HG02642 (cell line): ENCODE results near the gene HSPA13.
"Not testable (repeated sequence)": the region's sequence is repeated elsewhere in the genome, so short reads cannot be mapped to it uniquely, and the experiment has no call there.

Experiments
- ATAC-seq: cut with Tn5 transposase; IDR thresholded peaks from one replicate; pipeline ENCODE4 v1.9.1; 2021; ENCODE audit warnings: mild to moderate bottlenecking; ENCODE audit not compliant: unreplicated experiment, poor library complexity

Gene HSPA13

GRCh38 chr21:14382835-14383595 is at the start of gene HSPA13:
Gene HSPA13 (minus strand): TSS chr21:14383146. CDS start chr21:14383119, 27 bp downstream.
- ATAC-seq, result peak; percentile 98

GRCh38 chr21:14418920-14419319 is 36.0 kb upstream of the HSPA13 start:
- ATAC-seq, result no peak

GRCh38 chr21:14414932-14415508 is 32.1 kb upstream of the HSPA13 start:
- ATAC-seq, result peak; percentile 52

DNA sequence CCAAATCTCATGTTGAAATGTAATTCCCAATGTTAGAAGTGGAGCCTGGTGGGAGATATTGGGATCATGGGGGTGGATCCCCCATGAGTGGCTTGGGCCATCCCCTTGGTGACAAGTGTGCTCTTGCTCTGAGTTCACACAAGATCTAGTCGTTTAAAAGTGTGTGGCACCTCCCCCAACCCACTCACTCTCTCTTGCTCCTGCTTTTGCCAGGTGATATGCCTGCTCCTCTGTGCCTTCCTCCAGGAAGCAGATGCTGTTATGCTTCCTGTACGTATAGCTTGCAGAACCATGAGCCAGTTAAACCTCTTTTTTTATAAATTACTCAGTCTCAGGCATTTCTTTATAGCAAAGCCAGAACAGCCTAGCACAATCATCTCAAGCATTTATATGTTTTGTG is 23.0 kb upstream of the HSPA13 start:
- ATAC-seq, result no peak

DNA sequence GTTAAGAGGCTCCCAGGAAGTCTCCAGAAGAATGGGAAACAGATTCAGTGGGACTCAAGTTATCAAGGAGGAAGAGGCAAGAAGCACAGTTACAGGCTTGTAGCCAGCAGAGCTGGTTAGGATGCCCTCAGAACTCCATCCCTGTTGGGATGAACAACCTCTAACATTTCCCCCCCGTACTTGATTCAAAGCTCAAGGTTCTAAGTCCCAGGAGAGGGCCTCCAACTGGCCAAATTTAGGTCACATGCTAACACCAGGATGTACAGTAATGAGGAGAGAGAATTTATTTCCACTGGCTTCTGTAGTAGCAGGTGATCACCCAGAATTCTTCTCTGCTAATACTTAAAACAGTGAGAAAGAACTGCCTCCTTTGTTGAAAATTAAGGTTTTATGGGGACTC is 22.3 kb upstream of the HSPA13 start:
- ATAC-seq, result no peak

DNA sequence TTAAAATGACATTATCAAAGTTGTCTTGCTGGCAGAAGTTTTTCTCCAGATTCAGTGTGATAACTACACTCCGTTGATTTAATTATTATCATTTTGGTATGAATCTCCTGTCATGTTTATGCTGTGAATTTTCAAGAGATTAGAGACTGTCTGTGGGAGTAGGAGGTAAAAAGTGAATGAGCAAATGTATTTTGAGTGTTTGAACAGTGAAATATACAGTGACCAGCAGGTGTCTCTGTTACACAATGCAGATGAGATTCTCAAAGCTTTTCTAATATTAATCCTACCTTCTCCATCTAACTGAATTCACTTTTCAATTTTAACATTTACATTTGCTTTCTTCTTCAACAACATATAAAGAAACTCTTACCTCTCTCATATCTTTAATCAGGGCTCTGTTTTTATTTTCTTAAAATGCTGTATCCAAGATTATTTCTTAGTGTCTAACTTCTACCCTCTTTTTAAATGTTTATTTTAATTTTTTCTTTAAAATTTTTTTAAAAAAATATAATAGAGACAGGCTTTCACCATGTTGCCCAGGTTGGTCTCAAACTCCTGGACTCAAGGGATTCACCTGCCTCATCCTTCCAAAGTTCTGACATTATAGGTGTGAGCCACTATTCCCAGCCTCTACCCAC is 20.9 kb upstream of the HSPA13 start:
- no peak for ATAC-seq

GRCh38 chr21:14401217-14401616 is 18.3 kb upstream of the HSPA13 start:
- no peak for ATAC-seq

DNA sequence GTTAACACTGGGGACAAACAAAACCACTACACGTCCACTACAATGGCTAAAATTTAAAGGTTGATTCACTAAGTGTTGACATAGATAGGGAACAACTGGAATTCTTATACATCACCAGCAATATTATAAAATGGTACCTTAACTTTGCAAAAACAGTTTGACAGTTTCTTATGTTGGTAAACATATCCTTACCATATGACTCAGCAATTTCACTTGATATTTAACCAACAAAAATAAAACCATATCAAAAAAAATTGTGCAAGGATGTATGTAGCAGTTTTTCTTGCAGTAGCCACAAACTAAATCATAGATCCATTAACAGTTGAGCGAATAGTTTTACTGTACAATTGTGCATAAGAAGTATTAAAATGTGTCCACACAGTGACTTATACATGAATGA is 5.3 kb upstream of the HSPA13 start:
- no peak for ATAC-seq

- ATAC-seq, result no peak
These were observed 1.5 kb upstream of the HSPA13 start for GRCh38 chr21:14384453-14384852.

DNA sequence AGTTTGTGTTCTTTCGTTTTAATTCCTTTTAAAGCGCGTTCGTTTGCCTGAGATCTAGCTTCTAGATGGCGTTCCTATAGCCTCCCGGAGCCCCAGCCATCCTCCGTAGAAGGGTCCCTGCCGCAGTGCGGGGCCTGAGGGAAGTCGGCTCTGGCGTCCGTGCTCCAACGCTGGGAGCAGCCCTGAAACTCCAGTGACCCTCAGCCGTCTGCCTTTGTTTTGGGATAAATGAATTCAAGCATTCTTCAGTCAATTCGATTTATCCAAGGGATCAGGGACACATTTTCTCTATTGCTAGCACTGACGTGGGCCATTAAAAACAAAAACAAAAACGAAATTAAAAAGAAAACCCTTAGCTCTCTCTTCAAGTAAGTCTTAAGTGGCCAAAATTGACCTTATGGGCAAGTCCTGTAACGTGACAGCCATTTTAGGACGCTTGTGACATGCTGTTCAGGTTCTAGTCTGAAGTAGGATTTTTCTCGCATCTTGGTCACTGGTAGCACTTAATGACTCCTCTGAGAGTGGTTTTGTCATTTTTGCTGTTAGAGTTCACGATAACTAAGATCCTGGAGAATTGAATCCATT is 742 bp upstream of the HSPA13 start:
- ATAC-seq, result peak; percentile 36

DNA sequence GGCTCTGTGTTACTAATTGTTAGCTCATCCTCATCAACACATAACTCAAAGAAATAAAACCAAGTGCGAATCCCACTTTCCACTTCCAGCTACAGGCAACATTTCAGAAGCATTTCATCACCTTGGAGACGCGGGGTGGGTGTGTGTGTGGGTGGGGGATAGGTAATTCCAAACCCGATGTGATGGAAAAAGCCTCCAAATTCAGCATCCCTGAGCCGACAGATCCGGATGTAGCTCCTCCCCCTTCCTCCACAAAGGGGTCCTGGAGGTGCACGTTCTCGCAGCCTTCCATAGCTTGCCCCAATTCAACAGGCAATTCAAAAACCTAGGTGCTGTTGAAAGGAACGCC is 486 bp downstream of the HSPA13 start:
- peak; percentile 3 for ATAC-seq

DNA sequence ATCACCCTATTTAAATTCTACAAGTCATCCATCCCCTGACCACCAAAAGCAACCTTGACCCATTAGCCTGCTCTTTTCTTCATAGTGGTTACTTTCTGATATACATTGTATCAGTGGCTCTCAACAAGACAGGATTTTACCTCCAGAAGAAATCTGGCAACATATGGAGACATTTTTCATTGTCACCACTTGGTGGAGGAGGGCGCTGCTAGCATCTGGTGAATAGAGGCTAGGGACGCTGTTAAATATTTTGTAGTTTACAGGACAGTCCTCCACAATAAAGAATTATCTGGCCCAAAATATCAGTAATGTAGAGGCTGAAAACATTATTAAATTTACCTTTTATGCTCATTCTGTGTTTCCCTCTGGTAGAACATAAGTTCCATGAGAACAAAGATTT is 6.1 kb downstream of the HSPA13 start:
- ATAC-seq, result no peak

DNA sequence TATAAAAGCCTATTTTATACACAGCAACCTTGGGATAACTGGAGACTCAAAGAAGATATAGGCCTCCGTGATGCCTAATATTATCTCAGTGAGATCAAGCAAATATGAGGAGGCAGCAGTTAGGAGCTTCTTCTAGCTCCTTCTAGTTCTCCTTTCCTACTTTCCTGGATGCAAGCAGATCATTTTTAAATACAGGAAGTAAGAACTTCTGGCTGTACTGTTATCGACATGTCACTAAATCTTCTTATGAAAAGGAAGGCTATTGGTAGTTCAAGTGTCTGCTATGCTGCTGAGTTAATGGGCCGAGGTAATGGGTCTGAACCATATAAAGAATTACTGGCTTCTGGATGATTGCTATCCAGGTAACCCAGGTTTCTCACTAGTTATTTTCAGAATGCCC is 15.9 kb downstream of the HSPA13 start:
- ATAC-seq, result no peak

GRCh38 chr21:14361958-14362357 is 21.0 kb downstream of the HSPA13 start:
- no peak for ATAC-seq

GRCh38 chr21:14358775-14359174 is 24.2 kb downstream of the HSPA13 start:
- ATAC-seq, result no peak

DNA sequence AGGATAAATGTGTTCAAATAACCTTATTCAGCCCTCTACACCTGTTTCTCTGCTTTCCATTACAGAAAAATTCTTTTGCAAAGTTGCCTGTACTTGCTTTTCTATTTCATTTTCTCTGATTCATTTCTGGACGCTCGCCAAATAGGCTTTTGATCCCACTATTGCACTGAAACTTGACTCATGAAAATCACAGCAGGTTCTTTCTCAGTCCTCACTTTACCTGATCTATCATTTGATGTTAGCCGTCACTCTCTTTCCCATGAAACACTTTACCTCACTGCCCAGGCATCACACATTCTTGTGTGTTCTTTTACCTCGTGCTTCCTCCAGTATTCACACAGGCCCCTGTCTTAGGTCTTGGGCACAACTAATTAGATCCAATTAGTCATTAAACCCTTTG is 26.2 kb downstream of the HSPA13 start:
- ATAC-seq, result no peak

- no peak for ATAC-seq
These were observed 28.4 kb downstream of the HSPA13 start for GRCh38 chr21:14354515-14354914.

GRCh38 chr21:14353726-14354125 is 29.2 kb downstream of the HSPA13 start:
- no peak for ATAC-seq

DNA sequence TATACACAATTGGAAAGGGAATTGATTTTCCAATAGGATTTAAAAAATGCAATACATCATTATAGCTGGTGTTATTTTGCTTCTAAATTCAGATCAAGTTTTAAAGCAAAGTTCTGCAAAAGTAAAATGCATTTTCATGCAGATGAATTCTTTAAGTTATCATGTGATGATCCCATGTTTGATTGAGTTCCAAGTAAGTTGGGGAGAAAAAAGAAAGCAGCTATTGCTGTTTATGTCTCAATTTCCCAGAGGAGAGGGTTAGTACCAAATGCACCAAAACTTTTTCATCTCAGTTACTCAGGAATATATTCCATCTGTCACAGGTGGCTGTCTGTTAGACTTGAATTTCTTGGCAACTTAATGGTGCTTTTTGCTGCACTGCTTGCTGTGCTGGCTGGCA is 29.7 kb downstream of the HSPA13 start:
- ATAC-seq, result no peak

DNA sequence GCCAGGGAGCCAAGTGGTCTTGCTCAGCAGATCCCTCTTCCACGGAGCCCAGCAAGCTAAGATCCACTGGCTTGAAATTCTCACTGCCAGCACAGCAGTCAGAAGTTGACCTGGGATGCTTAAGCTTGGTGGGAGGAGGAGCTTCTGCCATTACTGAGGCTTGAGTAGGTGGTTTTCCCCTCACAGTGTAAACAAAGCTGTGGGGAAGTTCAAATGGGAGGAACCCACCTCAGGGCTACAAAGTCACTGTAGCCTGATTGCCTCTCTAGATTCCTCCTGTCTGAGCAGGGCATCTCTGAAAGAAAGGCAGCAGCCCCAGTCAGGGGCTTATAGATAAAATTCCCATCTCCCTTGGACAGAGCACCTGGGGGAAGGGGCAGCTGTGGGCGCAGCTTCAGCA is 55.6 kb downstream of the HSPA13 start:
- not testable (repeated sequence) for ATAC-seq

DNA sequence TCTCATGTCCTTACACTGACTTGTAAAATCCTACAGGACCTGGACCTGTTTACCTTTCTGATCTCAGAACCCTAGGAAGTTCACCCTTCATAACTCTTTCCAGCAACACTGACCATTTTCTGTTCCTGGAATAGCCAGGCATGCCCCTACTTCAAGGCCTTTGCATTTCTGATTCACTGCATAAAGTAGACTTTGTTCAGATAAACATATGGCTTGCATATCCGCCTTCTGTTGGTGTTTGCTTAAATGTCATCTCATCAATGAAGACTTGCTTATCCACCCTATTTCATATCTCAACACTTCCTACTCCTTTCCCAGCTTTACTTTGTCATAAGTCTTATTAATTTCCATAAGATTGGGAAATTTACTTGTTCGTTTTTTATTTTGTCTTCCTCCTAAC is 57.4 kb downstream of the HSPA13 start:
- ATAC-seq, result no peak
